H1 (cell line): ENCODE data around the gene MYO5B. TPM values are rescaled to one million over a fixed set of nuclear protein-coding genes. Genes with fewer than 3 reads are reported as not detected.

ENCODE experiments used
- CTCF ChIA-PET: fragments of 300-600 bp; sonication (Branson Sonifier 250); formaldehyde crosslinking; loops from one replicate; lab custom pipeline; 2021; ENCODE audit not compliant: partially characterized antibody; lab: Charles Lee
- POLR2A ChIA-PET: fragments of 300-600 bp; sonication (Branson Sonifier 250); formaldehyde crosslinking; loops from one replicate; lab custom pipeline; 2021; ENCODE audit warnings: inconsistent platforms; ENCODE audit not compliant: partially characterized antibody; lab: Charles Lee
- DNase-seq, 2 experiments: peaks; one replicate each; pipeline versions ENCODE4 v3.0.0 to v3.0.0-alpha.2; 2010 to 2022; ENCODE audit warnings: low spot score in 2 of 2, low read depth in 1 of 2, mixed read lengths in 1 of 2
- FAIRE-seq: peaks from 2 replicates; lab custom pipeline; 2011; peaks lifted over from hg19 to GRCh38; lab: Jason Lieb, UNC
- H2AFZ ChIP-seq: 2 replicates; pipeline ENCODE4 v1.8.1; 2012; ENCODE audit warnings: low read length, inconsistent platforms
- H2AK5ac ChIP-seq: 2 replicates; pipeline ENCODE4 v1.6.1; 2013; ENCODE audit warnings: low read depth, low read length
- H2BK120ac ChIP-seq: replicated peaks from 2 replicates; pipeline ENCODE3; 2013; ENCODE audit warnings: low read depth, low read length, inconsistent platforms
- H2BK12ac ChIP-seq: 2 replicates; pipeline ENCODE4 v1.6.1; 2013; ENCODE audit warnings: low read depth, low read length
- H2BK15ac ChIP-seq: 2 replicates; pipeline ENCODE4 v1.6.1; 2013; ENCODE audit warnings: low read length
- H2BK20ac ChIP-seq: 2 replicates; pipeline ENCODE4 v1.6.1; 2013; ENCODE audit warnings: low read length
- H2BK5ac ChIP-seq: 2 replicates; pipeline ENCODE4 v1.6.1; 2013; ENCODE audit warnings: low read depth, low read length
- H3K14ac ChIP-seq: 2 replicates; pipeline ENCODE4 v1.6.1; 2013; ENCODE audit warnings: inconsistent platforms; ENCODE audit not compliant: insufficient read length
- H3K18ac ChIP-seq: 2 replicates; pipeline ENCODE4 v1.6.1; 2013; ENCODE audit warnings: low read length; ENCODE audit errors: extremely low read depth
- H3K23ac ChIP-seq: 2 replicates; pipeline ENCODE4 v1.6.1; 2013; ENCODE audit warnings: inconsistent platforms; ENCODE audit not compliant: insufficient read length
- H3K23me2 ChIP-seq: 2 replicates; pipeline ENCODE4 v1.6.1; 2013; ENCODE audit warnings: low read depth, low read length
- H3K27ac ChIP-seq: 2 replicates; pipeline ENCODE4 v1.6.1; 2011; ENCODE audit warnings: low read depth, low read length, inconsistent platforms
- H3K27me3 ChIP-seq, 4 experiments: replicated peaks in 1 of 4; 1 replicate in 1 of 4; 2 replicates in 3 of 4; pipeline versions ENCODE4 v1.6.1 to v1.8.1; 2011 to 2013; ENCODE audit warnings: low read length in 3 of 4, mild to moderate bottlenecking in 3 of 4, inconsistent platforms in 2 of 4, mixed read lengths in 2 of 4, moderate library complexity in 1 of 4; ENCODE audit not compliant: control insufficient read depth in 3 of 4, insufficient read depth in 3 of 4; ENCODE audit errors: extremely low read depth in 1 of 4
- H3K36me3 ChIP-seq, 4 experiments: 2 replicates each; pipeline versions ENCODE4 v1.6.1 to v1.8.1; 2011 to 2013; ENCODE audit warnings: mild to moderate bottlenecking in 4 of 4, low read length in 3 of 4, moderate library complexity in 2 of 4, control low read depth in 1 of 4, inconsistent platforms in 1 of 4; ENCODE audit not compliant: insufficient read depth in 4 of 4, control insufficient read depth in 2 of 4
- H3K4ac ChIP-seq: replicated peaks from 2 replicates; pipeline ENCODE3; 2013; ENCODE audit warnings: low read length, low read depth, mixed read lengths, inconsistent platforms; ENCODE audit not compliant: insufficient read length
- H3K4me1 ChIP-seq, 4 experiments: replicated peaks in 1 of 4; 1 replicate in 1 of 4; 2 replicates in 3 of 4; pipeline versions ENCODE4 v1.6.1 to v1.8.1; 2011 to 2013; ENCODE audit warnings: low read length in 3 of 4, inconsistent platforms in 2 of 4, mixed read lengths in 1 of 4; ENCODE audit not compliant: insufficient read depth in 4 of 4, control insufficient read depth in 3 of 4
- H3K4me2 ChIP-seq, 2 experiments: 2 replicates each; pipeline versions ENCODE4 v1.6.1 to v1.8.1; 2011 to 2013; ENCODE audit warnings: low read depth in 2 of 2, low read length in 2 of 2, control low read depth in 1 of 2, inconsistent platforms in 1 of 2, mild to moderate bottlenecking in 1 of 2; ENCODE audit not compliant: insufficient read depth in 1 of 2
- H3K4me3 ChIP-seq, 4 experiments: fragments of 200-600, 300-600 bp in 1 of 4; sonication (generic), shearing (Covaris generic), sonication (Bioruptor Twin) in 1 of 4; 2 replicates each; pipeline versions ENCODE4 v1.5.1 to v1.8.1; 2011 to 2016; ENCODE audit warnings: low read length in 4 of 4, low read depth in 3 of 4, control low read depth in 2 of 4, inconsistent platforms in 2 of 4, mild to moderate bottlenecking in 2 of 4, mixed read lengths in 1 of 4, moderate library complexity in 1 of 4; ENCODE audit not compliant: insufficient read depth in 2 of 4; ENCODE audit errors: extremely low read depth in 1 of 4
- H3K56ac ChIP-seq: replicated peaks from 2 replicates; pipeline ENCODE3; 2013; ENCODE audit warnings: low read depth, mild to moderate bottlenecking, mixed read lengths, low read length, inconsistent platforms; ENCODE audit not compliant: insufficient read length
- H3K79me1 ChIP-seq: 2 replicates; pipeline ENCODE4 v1.6.1; 2013; ENCODE audit warnings: low read depth, low read length, control low read depth
- H3K79me2 ChIP-seq, 2 experiments: 2 replicates each; pipeline versions ENCODE4 v1.6.1 to v1.8.1; 2012 to 2013; ENCODE audit warnings: low read length in 2 of 2, mild to moderate bottlenecking in 2 of 2, inconsistent platforms in 1 of 2; ENCODE audit not compliant: insufficient read depth in 2 of 2, control insufficient read depth in 1 of 2
- H3K9ac ChIP-seq, 4 experiments: replicated peaks in 1 of 4; 1 replicate in 1 of 4; 2 replicates in 3 of 4; pipeline versions ENCODE4 v1.6.1 to v1.8.1; 2011 to 2013; ENCODE audit warnings: low read depth in 3 of 4, low read length in 3 of 4, control low read depth in 2 of 4, mild to moderate bottlenecking in 2 of 4, moderate library complexity in 2 of 4, inconsistent platforms in 1 of 4; ENCODE audit errors: extremely low read depth in 1 of 4
- H3K9me3 ChIP-seq, 2 experiments: 2 replicates each; pipeline versions ENCODE4 v1.6.1 to v1.8.1; 2012 to 2013; ENCODE audit warnings: mild to moderate bottlenecking in 2 of 2, moderate library complexity in 2 of 2, control low read depth in 1 of 2, inconsistent platforms in 1 of 2, low read depth in 1 of 2, low read length in 1 of 2, mixed read lengths in 1 of 2; ENCODE audit not compliant: insufficient read depth in 2 of 2
- H4K20me1 ChIP-seq, 2 experiments: replicated peaks in 1 of 2; 2 replicates each; pipeline versions ENCODE3 to v1.8.1; 2011 to 2013; ENCODE audit warnings: inconsistent platforms in 2 of 2, low read length in 2 of 2, mild to moderate bottlenecking in 1 of 2; ENCODE audit not compliant: insufficient read depth in 2 of 2, control insufficient read depth in 1 of 2
- H4K5ac ChIP-seq: 2 replicates; pipeline ENCODE4 v1.6.1; 2013; ENCODE audit warnings: low read length, low read depth, mixed read lengths, inconsistent platforms; ENCODE audit not compliant: insufficient read length
- H4K8ac ChIP-seq: 2 replicates; pipeline ENCODE4 v1.8.0; 2013; ENCODE audit warnings: mild to moderate bottlenecking, moderate library complexity, low read length, inconsistent platforms; ENCODE audit not compliant: insufficient read depth; ENCODE audit errors: extremely low read depth
- H4K91ac ChIP-seq: replicated peaks from 2 replicates; pipeline ENCODE3; 2013; ENCODE audit warnings: low read length, mixed read lengths, inconsistent platforms; ENCODE audit not compliant: insufficient read length
- ATF2 ChIP-seq: IDR thresholded peaks from 2 replicates; pipeline ENCODE4 v1.6.1; 2012; ENCODE audit warnings: low read length, inconsistent platforms
- BRCA1 ChIP-seq: IDR thresholded peaks from 2 replicates; pipeline ENCODE4 v1.6.1; 2012; ENCODE audit warnings: low read depth, low read length, improper control_type of control experiment
- CBX8 ChIP-seq: fragments of 300-800, 300-1000 bp; sonication (generic); IDR thresholded peaks from 2 replicates; pipeline ENCODE4 v1.7.1; 2016; ENCODE audit warnings: low read depth, low read length, borderline replicate concordance
- HDAC6 ChIP-seq: IDR thresholded peaks from one replicate; pipeline ENCODE4 v1.7.1; 2012; ENCODE audit warnings: low read depth, mild to moderate bottlenecking, inconsistent platforms, low read length, moderate library complexity
- JUND ChIP-seq: IDR thresholded peaks from 2 replicates; pipeline ENCODE4 v1.6.1; 2011; ENCODE audit warnings: mild to moderate bottlenecking, improper control_type of control experiment, low read length
- KDM1A ChIP-seq: fragments of 200-600, 300-600 bp; sonication (generic); IDR thresholded peaks from 2 replicates; pipeline ENCODE4 v1.7.1; 2016; ENCODE audit warnings: mild to moderate bottlenecking, low read length, borderline replicate concordance
- NRF1 ChIP-seq: IDR thresholded peaks from 2 replicates; pipeline ENCODE4 v1.6.1; 2011; ENCODE audit warnings: mild to moderate bottlenecking, low read depth, low read length, improper control_type of control experiment
- POLR2AphosphoS5 ChIP-seq: IDR thresholded peaks from 2 replicates; pipeline ENCODE4 v1.6.1; 2011; ENCODE audit warnings: low read depth, low read length
- SAP30 ChIP-seq: fragments of 300-600 bp; sonication (generic); IDR thresholded peaks from 2 replicates; pipeline ENCODE4 v1.7.1; 2012; ENCODE audit warnings: low read length, moderate library complexity, mild to moderate bottlenecking, inconsistent platforms; ENCODE audit not compliant: insufficient read depth, insufficient replicate concordance
- SIRT6 ChIP-seq: IDR thresholded peaks from one replicate; pipeline ENCODE4 v1.7.1; 2012; ENCODE audit warnings: low read length, inconsistent platforms
- WGBS, 2 experiments: shearing (Covaris generic) in 1 of 2; methylation state at CpG; one replicate each; pipeline versions ENCODE4 v1.1.6 to v1.1.7; 2013 to 2015; ENCODE audit warnings: low lambda C conversion rate in 2 of 2, mixed read lengths in 2 of 2, inconsistent platforms in 1 of 2, low coverage in 1 of 2, missing lambda C conversion rate in 1 of 2; ENCODE audit not compliant: insufficient replicate concordance in 2 of 2, insufficient coverage in 1 of 2, insufficient read length in 1 of 2; ENCODE audit errors: extremely low coverage in 1 of 2, missing lambda C conversion rate in 1 of 2; 5-methylcytosine and 5-hydroxymethylcytosine counted together
- polyA plus RNA-seq, 7 experiments: library from polyadenylated mRNA; depleted of rRNA in 3 of 7; stranded (reverse) in 5 of 7; unstranded in 2 of 7; fragments of >200 nt in 5 of 7; fragments of 200-250 nt in 2 of 7; gene quantifications; 1 replicate in 5 of 7; 2 replicates in 1 of 7; 4 replicates in 1 of 7; pipeline versions ENCODE4 v1.2.1 to v1.2.3, GENCODE V29; 2011 to 2013; ENCODE audit warnings: missing spikeins in 2 of 7, mixed read lengths in 2 of 7
- total RNA-seq: library from RNA; stranded (reverse); fragmentation: NEBNext Ultra II Directional; extraction: Animal tissue kit (Norgen Biotek cat#: 25700); gene quantifications from 2 replicates; pipeline ENCODE4 v1.2.1, GENCODE V29; 2021

Gene MYO5B
- total and polyA plus RNA-seq, 2 of the 8 experiments (the other 6 are each of a cell fraction or from before 2014, with no cell fraction given): 6.4 to 7.7 TPM

DNA sequence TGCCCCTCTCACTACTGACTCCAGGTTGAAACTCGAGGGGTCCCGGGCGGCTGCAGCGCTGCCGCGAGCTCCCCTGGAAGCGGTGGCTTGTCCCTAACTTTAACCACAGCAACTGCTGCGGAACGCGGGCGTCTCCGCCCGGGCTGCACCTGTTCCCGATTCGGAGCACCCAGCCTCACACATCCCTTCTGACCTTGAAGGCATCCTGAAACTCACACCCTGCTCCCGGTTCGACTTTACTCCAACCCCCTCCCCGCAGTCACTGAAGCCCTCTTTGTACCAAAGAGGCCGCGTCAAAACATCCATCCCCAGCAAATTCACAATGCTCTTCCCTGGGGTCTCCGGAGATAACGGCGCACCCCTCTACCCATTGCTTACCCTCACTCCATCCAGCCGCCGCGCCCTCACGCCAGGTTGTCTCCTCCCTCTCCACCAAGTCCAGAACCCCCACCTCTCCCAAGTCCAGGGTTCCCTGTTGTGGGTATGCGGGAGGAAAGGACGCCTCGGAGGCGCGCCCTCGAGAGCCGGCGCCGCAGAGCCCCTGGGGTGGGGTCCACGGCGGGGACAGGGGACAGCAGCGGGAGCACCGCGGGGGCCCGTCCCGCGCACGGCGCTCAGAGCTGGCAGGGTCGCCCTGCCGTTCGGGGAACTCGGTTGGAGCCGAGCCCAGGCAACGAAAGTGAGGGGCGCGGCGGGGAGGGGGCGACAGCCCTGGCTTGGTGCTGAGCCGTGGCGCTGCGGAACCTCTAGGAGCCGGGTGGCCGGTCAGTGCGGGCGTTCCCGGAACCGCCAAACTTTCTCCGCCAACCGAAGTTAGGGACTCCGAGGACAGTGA lies 934 bp downstream of the MYO5B start:
- H3K14ac ChIP-seq: no peak overlapping the region
- peaks cover 23 to 54% (median 42%) of the 10 kb centered on the region in 4 experiments for H3K27me3 ChIP-seq
- no peak overlapping the region for H2BK20ac ChIP-seq
- no peak overlapping the region for H2BK5ac ChIP-seq
- no peak overlapping the region for H3K4ac ChIP-seq
- H3K4me2 ChIP-seq: peak overlapping the region; percentile 97 to 98
- FAIRE-seq (no peak), DNase-seq (peak in 1 of 2 experiments; percentile 64)
- H2BK120ac ChIP-seq: no peak overlapping the region
- H2AK5ac ChIP-seq: no peak overlapping the region
- H2BK15ac ChIP-seq: no peak overlapping the region
- POLR2A ChIA-PET: interaction anchor here (1.0 to 1.5 kb wide), 4 partner anchors 10 to 311 kb away, joined by 4 to 6 read pairs (median 4); no protein-coding TSS in a partner anchor
- H3K9ac ChIP-seq: peak overlapping the region in 1 of 4 experiments; percentile 19; a peak in 3 of 7 replicates
- H3K18ac ChIP-seq: no peak overlapping the region; the same call in 1 of the 2 replicates
- H4K8ac ChIP-seq: peak overlapping the region; percentile 35; the same call in 1 of the 2 replicates
- H3K79me1 ChIP-seq: no peaks in the 10 kb centered on the region
- H3K27ac ChIP-seq: no peak overlapping the region
- no peak overlapping the region for H3K23ac ChIP-seq
- 4% methylated on average over 47 of the region's 68 CpGs; no CpG with 5 or more reads in 1 of the 2 experiments for WGBS, 2 experiments
- peaks cover 0 to 12% (median 9%) of the 10 kb centered on the region in 4 experiments; a peak in 5 of 7 replicates for H3K4me1 ChIP-seq
- CTCF ChIA-PET: interaction anchor here (0.7 to 2.9 kb wide), 11 partner anchors 8 to 150 kb away, joined by 3 to 17 read pairs (median 6); no protein-coding TSS in a partner anchor
- H3K4me3 ChIP-seq: peak overlapping the region; percentile 52 to 87 (median 54)
- H3K23me2 ChIP-seq: peaks cover 16% of the 10 kb centered on the region; the same call in 1 of the 2 replicates
- H3K79me2 ChIP-seq: no peaks in the 10 kb centered on the region
- H4K5ac ChIP-seq: no peak overlapping the region
- no peaks in the 10 kb centered on the region for H3K9me3 ChIP-seq
- no peak overlapping the region for H4K91ac ChIP-seq
- no peak overlapping the region for H2BK12ac ChIP-seq
- no peaks in the 10 kb centered on the region for H3K36me3 ChIP-seq
- H4K20me1 ChIP-seq: peaks cover 5 to 7% of the 10 kb centered on the region in 2 experiments
- H3K56ac ChIP-seq: no peak overlapping the region
- no peak overlapping the region; the same call in 1 of the 2 replicates for H2AFZ ChIP-seq
- TF ChIP-seq NRF1: no peak
- no peak for TF ChIP-seq POLR2AphosphoS5
- TF ChIP-seq HDAC6: no peak
- no peak for TF ChIP-seq BRCA1
- no peak for TF ChIP-seq JUND
- TF ChIP-seq KDM1A: no peak
- TF ChIP-seq SAP30: no peak
- no peak for TF ChIP-seq ATF2
- no peak for TF ChIP-seq SIRT6
- no peak for TF ChIP-seq CBX8
